T-cell (primary cell): ENCODE results near the gene KRTAP10-3. TPM values are rescaled to one million over a fixed set of nuclear protein-coding genes. Genes with fewer than 3 reads are reported as not detected.

Experiments used
- ATAC-seq, 4 experiments: fragments of 200-7000 bp in 3 of 4; fragments of 150-1000 bp in 1 of 4; cut with Tn5 transposase; replicated peaks in 1 of 4; 1 replicate in 3 of 4; 2 replicates in 1 of 4; pipeline ENCODE4 v1.10.0; 2021; ENCODE audit warnings: moderate library complexity in 3 of 4, mild to moderate bottlenecking in 2 of 4, moderate number of reproducible peaks in 1 of 4
- CTCF ChIA-PET, 2 donors: fragments of 300-600 bp; sonication (Branson Sonifier 250); formaldehyde crosslinking; loops; one replicate each; lab custom pipeline; 2022; ENCODE audit warnings: antibody characterized with exemption in 2 of 2; lab: Charles Lee
- POLR2A ChIA-PET, 2 donors: fragments of 300-600 bp; sonication (Branson Sonifier 250); formaldehyde crosslinking; loops; one replicate each; lab custom pipeline; 2022; ENCODE audit warnings: antibody characterized with exemption in 2 of 2; lab: Charles Lee
- DNase-seq, 35 experiments: peaks; one replicate each; pipeline versions ENCODE4 v3.0.0 to v3.0.0-alpha.2; 2013 to 2023
- H3K27ac ChIP-seq: one replicate; pipeline ENCODE4 v1.5.1; 2013; ENCODE audit warnings: low read length
- H3K27me3 ChIP-seq, 2 experiments: replicated peaks in 1 of 2; 1 replicate in 1 of 2; 2 replicates in 1 of 2; pipeline versions ENCODE4 v1.6.1 to v1.7.0; 2013; ENCODE audit warnings: low read length in 1 of 2, mixed read lengths in 1 of 2; ENCODE audit not compliant: control insufficient read depth in 2 of 2, insufficient read depth in 2 of 2; ENCODE audit errors: extremely low read depth in 1 of 2
- H3K36me3 ChIP-seq, 2 donors: 1 replicate in 1 of 2; 2 replicates in 1 of 2; pipeline versions ENCODE4 v1.6.1 to v1.7.0; 2013; ENCODE audit warnings: low read length in 1 of 2; ENCODE audit not compliant: control insufficient read depth in 2 of 2, insufficient read depth in 1 of 2; ENCODE audit errors: extremely low read depth in 1 of 2
- H3K4me1 ChIP-seq, 2 experiments: 1 replicate in 1 of 2; 2 replicates in 1 of 2; pipeline versions ENCODE4 v1.6.1 to v1.7.0; 2013; ENCODE audit warnings: low read length in 2 of 2, mixed read lengths in 1 of 2; ENCODE audit not compliant: insufficient read depth in 2 of 2, control insufficient read depth in 1 of 2; ENCODE audit errors: extremely low read depth in 1 of 2
- H3K4me3 ChIP-seq, 2 donors: 1 replicate in 1 of 2; 2 replicates in 1 of 2; pipeline versions ENCODE4 v1.5.1 to v1.7.0; 2013; ENCODE audit warnings: mild to moderate bottlenecking in 2 of 2, low read length in 1 of 2, moderate library complexity in 1 of 2; ENCODE audit not compliant: control insufficient read depth in 1 of 2; ENCODE audit errors: extremely low read depth in 1 of 2
- H3K9me3 ChIP-seq: 2 replicates; pipeline ENCODE4 v1.7.0; 2013
- H3K27ac Mint-ChIP-seq, 2 donors: one replicate each; pipeline ENCODE4 v1.8.0; 2020 to 2021; ENCODE audit warnings: mild to moderate bottlenecking in 2 of 2, mixed read lengths in 2 of 2
- H3K27me3 Mint-ChIP-seq, 2 donors: one replicate each; pipeline ENCODE4 v1.8.0; 2021 to 2022; ENCODE audit warnings: mixed read lengths in 2 of 2
- H3K36me3 Mint-ChIP-seq: one replicate; pipeline ENCODE4 v1.8.0; 2021; ENCODE audit warnings: mixed read lengths
- H3K4me1 Mint-ChIP-seq, 3 donors: one replicate each; pipeline ENCODE4 v1.8.0; 2020 to 2022; ENCODE audit warnings: mixed read lengths in 3 of 3, mild to moderate bottlenecking in 1 of 3
- H3K4me3 Mint-ChIP-seq, 3 donors: one replicate each; pipeline ENCODE4 v1.8.0; 2020 to 2022; ENCODE audit warnings: mild to moderate bottlenecking in 3 of 3, mixed read lengths in 3 of 3, moderate library complexity in 3 of 3
- H3K9me3 Mint-ChIP-seq, 3 donors: one replicate each; pipeline ENCODE4 v1.8.0; 2020 to 2022; ENCODE audit warnings: mixed read lengths in 3 of 3
- WGBS: methylation state at CpG from one replicate; pipeline ENCODE4 v1.1.5; 2013; ENCODE audit warnings: missing lambda C conversion rate; ENCODE audit not compliant: insufficient coverage; 5-methylcytosine and 5-hydroxymethylcytosine counted together
- total RNA-seq, 35 experiments: library from RNA in 6 of 35; stranded (reverse) in 6 of 35; fragments of 120-200 nt in 1 of 35; gene quantifications; one replicate each; pipeline versions ENCODE4 v1.2.1 to v1.2.4 and lab custom pipeline; 2013 to 2026

The KRTAP10-3 gene
- total RNA-seq, 5 donors from 2014 or later (not counting 1 experiment from before 2014, with no cell fraction given), result not detected

DNA sequence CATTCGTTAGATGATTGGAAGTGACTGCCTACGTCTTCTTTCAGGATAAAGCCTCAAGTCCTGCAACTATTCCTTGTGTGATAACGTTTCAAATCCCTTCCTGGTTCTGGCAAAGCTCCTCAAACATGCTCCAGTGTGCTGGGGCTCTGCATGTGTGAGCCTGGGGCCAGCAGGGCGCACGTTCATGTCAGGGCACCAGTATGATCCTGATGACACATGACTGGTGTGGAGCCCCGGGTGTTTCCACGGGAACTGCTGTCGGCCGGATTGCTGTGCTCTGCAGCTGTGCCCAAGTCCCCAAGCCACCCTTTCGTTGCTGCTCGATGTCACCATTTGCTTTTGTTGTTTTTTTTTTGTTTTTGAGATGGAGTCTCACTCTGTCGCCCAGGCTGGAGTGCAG is 39.9 kb downstream of the KRTAP10-3 start:
- POLR2A ChIA-PET, result interaction anchor here in 1 of 2 donors (0.7 kb wide), 1 partner anchor 121 kb away, joined by 3 read pairs; no protein-coding TSS in a partner anchor
- DNase-seq (no peak), ATAC-seq (no peak)
- Histone ChIP-seq H3K4me3 (no peak overlapping the region), H3K4me1 (no peaks in the 10 kb centered on the region), H3K27me3 (peaks cover 0 to 20% of the 10 kb centered on the region in 2 experiments), H3K9me3 (no peaks in the 10 kb centered on the region), H3K27ac (no peak overlapping the region), H3K36me3 (no peaks in the 10 kb centered on the region)
- Mint-ChIP-seq H3K36me3 (no peaks in the 10 kb centered on the region), H3K4me1 (no peaks in the 10 kb centered on the region), H3K27ac (no peak overlapping the region), H3K9me3 (no peaks in the 10 kb centered on the region), H3K4me3 (no peak overlapping the region), H3K27me3 (no peaks in the 10 kb centered on the region)
- CTCF ChIA-PET, result interaction anchor here in 1 of 2 donors (1.3 kb wide), 1 partner anchor 224 kb away, joined by 5 read pairs; no protein-coding TSS in a partner anchor
- 89% methylated on average over 9 of the region's 12 CpGs for WGBS

DNA sequence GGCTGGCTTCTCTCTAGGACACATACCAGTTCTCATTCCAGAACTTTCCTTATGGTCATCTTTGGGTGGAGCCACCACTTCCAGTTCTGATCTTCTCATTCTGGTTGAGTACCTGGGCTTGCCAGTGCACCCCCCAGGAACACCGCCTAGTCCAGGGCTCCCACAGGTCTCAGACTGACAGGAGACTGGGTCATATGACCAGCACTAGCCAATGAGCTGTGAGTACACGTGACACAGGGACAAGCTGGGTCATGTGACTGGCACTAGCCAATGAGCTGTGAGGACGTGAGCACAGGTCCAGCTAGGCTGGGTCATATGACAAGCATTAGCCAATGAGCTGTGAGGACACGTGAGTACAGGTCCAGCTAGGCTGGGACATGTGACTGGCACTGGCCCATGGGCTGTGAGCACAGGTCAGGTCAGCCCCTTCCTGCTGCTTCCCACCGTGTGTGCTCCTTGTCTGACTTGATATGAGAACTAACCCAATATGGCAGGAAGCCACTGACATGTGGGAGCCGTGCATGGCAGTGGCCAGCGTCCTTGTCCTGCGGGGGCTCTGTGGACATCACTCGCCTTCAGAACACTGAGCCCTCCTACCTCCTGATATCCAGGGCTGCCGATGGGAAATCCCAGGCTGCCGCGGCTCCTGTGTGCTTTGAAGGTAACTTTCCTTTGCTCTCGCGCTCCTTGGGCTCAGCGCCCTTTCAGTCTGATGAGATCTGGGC is 41.3 kb downstream of the KRTAP10-3 start:
- no peak overlapping the region for H3K27ac Mint-ChIP-seq
- 73% methylated on average over 9 of the region's 15 CpGs for WGBS
- H3K27me3 Mint-ChIP-seq, result no peaks in the 10 kb centered on the region
- H3K36me3 ChIP-seq, result no peaks in the 10 kb centered on the region
- no peaks in the 10 kb centered on the region for H3K9me3 ChIP-seq
- ChIA-PET POLR2A (no interaction called here), CTCF (interaction anchor here in 1 of 2 donors (1.3 kb wide), 1 partner anchor 225 kb away, joined by 5 read pairs; no protein-coding TSS in a partner anchor)
- H3K27me3 ChIP-seq, result peaks cover 0 to 20% of the 10 kb centered on the region in 2 experiments
- ATAC-seq (no peak), DNase-seq (no peak)
- H3K4me3 Mint-ChIP-seq, result no peak overlapping the region
- H3K27ac ChIP-seq, result no peak overlapping the region
- H3K4me1 ChIP-seq, result no peaks in the 10 kb centered on the region
- no peak overlapping the region for H3K4me3 ChIP-seq
- no peaks in the 10 kb centered on the region for H3K36me3 Mint-ChIP-seq
- no peaks in the 10 kb centered on the region for H3K9me3 Mint-ChIP-seq
- no peaks in the 10 kb centered on the region for H3K4me1 Mint-ChIP-seq

DNA sequence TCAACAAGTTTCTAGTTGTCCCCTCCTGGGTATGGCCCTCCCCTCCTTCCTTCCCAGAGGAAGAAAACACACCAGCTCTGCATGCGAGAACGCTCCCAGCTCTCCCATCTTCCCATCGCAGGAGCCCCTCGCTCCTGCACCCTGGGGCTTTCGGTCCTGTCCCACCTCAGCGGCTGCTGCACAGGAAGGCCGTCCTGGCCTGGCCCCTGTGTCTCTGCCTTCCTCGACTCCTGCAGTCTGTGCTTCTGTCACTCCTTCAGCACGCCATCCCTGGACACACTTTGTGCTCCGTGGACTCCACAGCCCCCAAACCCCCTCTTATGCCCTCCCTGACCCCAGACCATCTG is 41.8 kb downstream of the KRTAP10-3 start:
- POLR2A ChIA-PET, result no interaction called here
- no peak overlapping the region for H3K27ac Mint-ChIP-seq
- CTCF ChIA-PET, result no interaction called here
- H3K4me3 ChIP-seq, result no peak overlapping the region
- no peaks in the 10 kb centered on the region for H3K9me3 Mint-ChIP-seq
- no peak overlapping the region for H3K4me3 Mint-ChIP-seq
- H3K27ac ChIP-seq, result no peak overlapping the region
- no peaks in the 10 kb centered on the region for H3K9me3 ChIP-seq
- no peaks in the 10 kb centered on the region for H3K4me1 Mint-ChIP-seq
- no peak for ATAC-seq
- no peaks in the 10 kb centered on the region for H3K36me3 Mint-ChIP-seq
- WGBS, result 83% methylated on average over 7 of the region's 10 CpGs
- peaks cover 0 to 20% of the 10 kb centered on the region in 2 experiments for H3K27me3 ChIP-seq
- H3K27me3 Mint-ChIP-seq, result no peaks in the 10 kb centered on the region
- no peak for DNase-seq
- H3K36me3 ChIP-seq, result no peaks in the 10 kb centered on the region
- no peaks in the 10 kb centered on the region for H3K4me1 ChIP-seq

DNA sequence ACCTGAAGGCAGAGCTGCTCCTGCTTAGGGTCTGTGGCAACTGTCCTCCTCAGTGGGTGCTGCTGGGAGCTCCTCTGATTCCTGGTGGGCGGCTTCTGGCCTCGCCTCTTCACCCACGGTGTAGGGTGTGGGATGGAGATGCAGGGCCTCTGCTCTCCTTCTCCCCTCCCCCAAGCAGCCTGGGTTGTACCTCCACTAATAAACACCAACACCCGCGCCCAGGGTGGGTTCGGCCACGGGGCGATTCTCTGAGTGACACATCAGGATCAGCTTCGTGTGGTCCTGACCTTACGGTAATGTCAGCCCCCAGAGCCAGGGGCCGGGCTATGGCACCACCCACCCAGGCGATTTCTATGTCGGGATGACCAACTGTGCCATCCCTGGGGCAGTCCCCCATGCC is 42.3 kb downstream of the KRTAP10-3 start:
- WGBS, result 87% methylated on average over 10 of the region's 13 CpGs
- Histone ChIP-seq H3K27me3 (peaks cover 0 to 17% of the 10 kb centered on the region in 2 experiments), H3K9me3 (no peaks in the 10 kb centered on the region), H3K27ac (no peak overlapping the region), H3K36me3 (no peaks in the 10 kb centered on the region), H3K4me1 (no peaks in the 10 kb centered on the region), H3K4me3 (no peak overlapping the region)
- no peak overlapping the region for H3K4me3 Mint-ChIP-seq
- H3K36me3 Mint-ChIP-seq, result no peaks in the 10 kb centered on the region
- no peak for ATAC-seq
- H3K27ac Mint-ChIP-seq, result no peak overlapping the region
- peaks cover 0 to 1% (median 0%) of the 10 kb centered on the region in 3 donors for H3K4me1 Mint-ChIP-seq
- no peaks in the 10 kb centered on the region for H3K27me3 Mint-ChIP-seq
- ChIA-PET CTCF (no interaction called here), POLR2A (no interaction called here)
- no peaks in the 10 kb centered on the region for H3K9me3 Mint-ChIP-seq
- DNase-seq, result no peak

DNA sequence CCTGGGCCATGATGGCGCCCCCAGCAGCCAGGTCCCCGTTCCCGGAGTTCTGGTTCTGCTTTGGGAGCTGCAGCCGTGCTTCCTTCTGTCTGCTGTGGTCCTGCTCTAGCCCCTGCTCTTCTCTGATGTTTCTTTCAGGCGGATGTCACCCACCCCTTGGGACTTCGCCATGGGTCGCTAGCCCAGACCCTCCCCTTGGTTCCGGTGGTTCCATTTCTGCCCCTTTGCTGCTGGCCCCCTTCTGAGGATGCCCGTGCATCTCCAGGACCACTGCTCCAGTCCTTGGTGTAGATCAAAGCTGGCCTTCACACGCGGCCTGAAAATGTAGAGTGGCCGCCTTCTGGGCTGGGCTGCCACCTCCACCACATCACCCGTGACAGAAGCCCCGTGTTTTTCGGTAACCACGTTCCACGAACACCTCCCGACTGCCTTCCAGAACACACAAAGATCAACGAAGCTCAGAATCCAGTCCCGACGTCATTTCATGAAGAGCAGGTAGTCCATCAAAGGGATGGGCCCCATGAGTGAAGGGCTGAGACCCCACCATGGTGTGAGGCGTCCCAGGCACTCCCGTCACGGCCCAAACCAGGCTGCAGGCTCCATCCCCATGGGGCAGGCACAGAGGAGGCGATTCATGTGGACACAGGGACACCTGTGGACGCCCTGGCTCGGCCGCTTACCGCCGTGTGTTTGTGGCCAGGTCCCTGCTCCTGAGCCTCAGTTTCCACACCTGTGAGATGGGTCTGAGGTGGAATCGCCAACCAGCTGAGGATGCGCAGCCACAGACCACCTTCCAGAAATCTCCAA is 43.0 kb downstream of the KRTAP10-3 start:
- WGBS, result 83% methylated on average over 25 of the region's 32 CpGs
- peaks cover 0 to 6% of the 10 kb centered on the region in 2 experiments for H3K4me1 ChIP-seq
- no peaks in the 10 kb centered on the region for H3K36me3 ChIP-seq
- Mint-ChIP-seq H3K9me3 (no peaks in the 10 kb centered on the region), H3K4me1 (peaks cover 0 to 4% (median 4%) of the 10 kb centered on the region in 3 donors), H3K4me3 (no peak overlapping the region), H3K36me3 (no peaks in the 10 kb centered on the region), H3K27me3 (no peaks in the 10 kb centered on the region), H3K27ac (no peak overlapping the region)
- H3K27me3 ChIP-seq, result peaks cover 0 to 10% of the 10 kb centered on the region in 2 experiments
- no peak overlapping the region for H3K4me3 ChIP-seq
- no peaks in the 10 kb centered on the region for H3K9me3 ChIP-seq
- ATAC-seq (no peak), DNase-seq (no peak)
- no peak overlapping the region for H3K27ac ChIP-seq
- ChIA-PET POLR2A (no interaction called here), CTCF (no interaction called here)

DNA sequence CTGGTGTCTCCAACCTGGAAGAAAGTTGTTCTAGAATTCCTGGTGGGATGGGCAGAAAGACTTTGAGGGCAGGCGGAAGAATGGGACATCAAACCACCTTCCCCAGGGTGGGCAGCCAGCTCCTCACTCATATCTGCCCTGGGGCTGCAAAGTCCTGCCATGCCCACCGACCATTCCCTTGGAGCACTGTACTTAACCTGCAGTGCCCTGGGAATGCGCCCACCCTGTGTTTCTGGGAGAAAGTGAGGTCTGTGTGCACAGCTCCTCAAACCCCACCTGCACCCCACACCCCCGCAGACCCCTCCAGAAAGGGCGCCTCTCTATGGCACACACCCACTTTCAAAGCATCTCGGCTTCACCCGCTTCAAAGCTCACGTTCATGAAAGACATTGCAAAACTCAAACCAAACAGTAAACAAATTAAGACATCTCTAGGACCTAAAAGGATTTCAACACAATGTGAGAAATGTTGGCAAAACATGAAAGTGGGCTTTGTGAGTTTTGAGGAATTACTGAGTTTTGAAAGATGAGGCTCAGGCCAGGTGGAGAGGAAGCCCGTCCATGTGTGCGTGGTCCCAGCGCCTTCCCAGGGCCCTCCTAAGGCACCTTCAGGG is 43.7 kb downstream of the KRTAP10-3 start:
- H3K4me3 Mint-ChIP-seq, result no peak overlapping the region
- Histone ChIP-seq H3K27me3 (peaks cover 0 to 11% of the 10 kb centered on the region in 2 experiments), H3K9me3 (no peaks in the 10 kb centered on the region), H3K4me3 (no peak overlapping the region), H3K36me3 (no peaks in the 10 kb centered on the region), H3K4me1 (peaks cover 0 to 13% of the 10 kb centered on the region in 2 experiments), H3K27ac (no peak overlapping the region)
- H3K27me3 Mint-ChIP-seq, result no peaks in the 10 kb centered on the region
- no peak for DNase-seq
- WGBS, result 77% methylated on average over 9 of the region's 11 CpGs
- ChIA-PET POLR2A (no interaction called here), CTCF (interaction anchor here in 1 of 2 donors (0.6 kb wide), 1 partner anchor 1756 kb away, joined by 4 read pairs; no protein-coding TSS in a partner anchor)
- H3K27ac Mint-ChIP-seq, result no peak overlapping the region
- ATAC-seq, result no peak
- H3K36me3 Mint-ChIP-seq, result no peaks in the 10 kb centered on the region
- H3K4me1 Mint-ChIP-seq, result peaks cover 0 to 6% (median 4%) of the 10 kb centered on the region in 3 donors
- H3K9me3 Mint-ChIP-seq, result no peaks in the 10 kb centered on the region
